Measurements from ENCODE around the gene PIN4.
"Not testable (repeated sequence)": the region's sequence is repeated elsewhere in the genome, so short reads cannot be mapped to it uniquely, and the experiment has no call there.

Gene PIN4

DNA sequence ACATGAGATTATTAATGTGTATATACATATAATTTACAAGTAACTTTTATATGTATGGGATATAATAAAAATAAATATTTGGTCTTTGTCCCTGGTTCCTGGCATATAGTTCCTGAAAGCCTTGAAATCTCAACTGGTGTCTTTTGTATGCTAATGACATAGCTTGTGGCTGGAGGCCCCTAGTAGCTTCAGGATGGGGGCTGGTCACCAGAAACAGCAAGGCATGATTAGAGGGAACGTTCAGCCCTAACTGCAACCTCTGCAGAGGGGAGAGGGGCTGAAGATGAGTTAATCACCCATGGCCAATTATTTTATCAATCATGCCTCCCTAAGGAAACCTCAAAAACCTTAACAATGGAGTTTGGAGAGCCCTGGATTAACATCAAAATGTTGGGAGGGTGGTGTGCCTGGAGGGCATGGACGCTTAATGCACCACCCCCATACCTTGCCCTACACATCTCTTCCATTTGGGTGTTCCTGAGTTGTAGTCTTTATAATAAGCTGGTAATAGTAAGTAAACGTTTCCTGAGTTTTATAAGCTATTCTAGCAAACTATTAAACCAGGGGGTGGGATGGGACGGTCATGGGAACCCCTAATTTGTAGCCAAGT lies 21.3 kb downstream of the PIN4 start:
- DNase-seq, result no peak
- ChIA-PET POLR2A (no interaction called here), CTCF (interaction anchor here (0.6 kb wide), 1 partner anchor 296 kb away, joined by 3 read pairs; no protein-coding TSS in a partner anchor)
- WGBS (ENCODE audit: insufficient coverage), result 67% methylated on average over 1 of the region's 4 CpGs
- Histone ChIP-seq H3K4me1 (ENCODE audit: control extremely low read depth in 1 of 4, control insufficient read depth in 4 of 4, insufficient read depth in 4 of 4, low read length in 3 of 4) (no peaks in the 10 kb centered on the region), H3K27me3 (replicated peaks in 2 of 5; ENCODE audit: control insufficient read depth in 4 of 5, insufficient read depth in 5 of 5, low read length in 4 of 5) (peaks cover 0 to under 1% (median 0%) of the 10 kb centered on the region in 5 experiments), H3K36me3 (ENCODE audit: control insufficient read depth in 4 of 4, insufficient read depth in 4 of 4, low read length in 3 of 4) (peaks cover 3 to 25% (median 7%) of the 10 kb centered on the region in 4 experiments), H3K9me3 (ENCODE audit: control extremely low read depth in 1 of 5, control insufficient read depth in 4 of 5, insufficient read depth in 2 of 5, low read depth in 1 of 5, low read length in 4 of 5) (no peaks in the 10 kb centered on the region), H3K4me3 (ENCODE audit: control insufficient read depth in 1 of 7, extremely low read depth in 1 of 7, insufficient read depth in 4 of 7, low read depth in 2 of 7, low read length in 6 of 7) (no peak overlapping the region), H3K27ac (ENCODE audit: insufficient read depth in 1 of 2, low read depth in 1 of 2, low read length in 2 of 2, poor library complexity in 1 of 2, severe bottlenecking in 2 of 2) (no peak overlapping the region)

DNA sequence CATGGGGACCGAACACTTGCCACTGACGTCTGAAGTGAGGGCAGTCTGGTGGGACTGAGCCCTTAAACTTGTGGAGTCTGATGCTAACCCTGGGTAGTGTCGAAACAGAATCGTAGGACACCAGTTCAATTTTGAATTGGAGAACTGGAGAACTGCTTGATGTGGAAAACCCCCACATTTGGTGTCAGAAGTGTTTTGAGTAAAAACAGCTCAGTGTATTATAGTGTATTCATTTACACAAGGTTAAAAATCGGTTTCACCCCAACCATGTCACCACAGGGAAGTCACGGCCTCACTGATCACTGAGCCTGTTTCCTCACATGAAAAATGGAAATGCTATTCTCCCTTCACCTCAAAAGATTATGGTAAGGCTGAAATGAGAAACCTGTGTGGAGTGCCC lies 21.9 kb downstream of the PIN4 start:
- no peak for DNase-seq
- WGBS (ENCODE audit: insufficient coverage), result 95% methylated on average over 3 of the region's 6 CpGs
- CTCF ChIA-PET, result no interaction called here

DNA sequence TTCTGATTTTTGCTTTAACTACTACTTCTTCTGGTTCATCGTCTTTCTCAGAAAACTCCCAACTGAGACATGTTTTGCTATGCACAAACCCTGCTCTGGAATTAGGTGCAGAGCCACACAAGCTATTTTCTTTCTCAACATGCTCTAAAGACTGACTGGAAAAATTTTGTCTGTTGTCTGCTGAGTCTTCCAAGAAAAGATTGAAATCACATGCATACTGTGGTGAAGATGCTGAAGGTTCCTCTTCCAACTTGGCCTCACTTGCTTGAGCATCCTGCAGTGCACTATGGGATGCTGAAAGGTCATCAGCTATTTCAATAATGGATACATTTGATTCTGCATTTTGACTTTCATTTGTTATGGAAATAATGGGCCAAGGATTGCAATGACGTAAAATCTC lies 24.1 kb downstream of the PIN4 start:
- POLR2A ChIA-PET, result no interaction called here
- Histone ChIP-seq H3K4me1 (ENCODE audit: control extremely low read depth in 1 of 4, control insufficient read depth in 4 of 4, insufficient read depth in 4 of 4, low read length in 3 of 4) (no peaks in the 10 kb centered on the region), H3K27ac (ENCODE audit: insufficient read depth in 1 of 2, low read depth in 1 of 2, low read length in 2 of 2, poor library complexity in 1 of 2, severe bottlenecking in 2 of 2) (no peak overlapping the region), H3K36me3 (ENCODE audit: control insufficient read depth in 4 of 4, insufficient read depth in 4 of 4, low read length in 3 of 4) (peaks cover 3 to 16% (median 9%) of the 10 kb centered on the region in 4 experiments), H3K9me3 (ENCODE audit: control extremely low read depth in 1 of 5, control insufficient read depth in 4 of 5, insufficient read depth in 2 of 5, low read depth in 1 of 5, low read length in 4 of 5) (no peaks in the 10 kb centered on the region), H3K27me3 (replicated peaks in 2 of 5; ENCODE audit: control insufficient read depth in 4 of 5, insufficient read depth in 5 of 5, low read length in 4 of 5) (peaks cover 0 to 2% (median 0%) of the 10 kb centered on the region in 5 experiments), H3K4me3 (ENCODE audit: control insufficient read depth in 1 of 7, extremely low read depth in 1 of 7, insufficient read depth in 4 of 7, low read depth in 2 of 7, low read length in 6 of 7) (no peak overlapping the region)
- CTCF ChIA-PET, result no interaction called here
- no peak for DNase-seq
- WGBS (ENCODE audit: insufficient coverage), result 100% methylated on average over 2 of the region's 2 CpGs

More for the DNA sequence above, 21.9 kb downstream of the PIN4 start:
- Histone ChIP-seq H3K4me3 (ENCODE audit: control insufficient read depth in 1 of 7, extremely low read depth in 1 of 7, insufficient read depth in 4 of 7, low read depth in 2 of 7, low read length in 6 of 7) (no peak overlapping the region), H3K27me3 (replicated peaks in 2 of 5; ENCODE audit: control insufficient read depth in 4 of 5, insufficient read depth in 5 of 5, low read length in 4 of 5) (peaks cover 0 to 2% (median 0%) of the 10 kb centered on the region in 5 experiments), H3K4me1 (ENCODE audit: control extremely low read depth in 1 of 4, control insufficient read depth in 4 of 4, insufficient read depth in 4 of 4, low read length in 3 of 4) (no peaks in the 10 kb centered on the region), H3K36me3 (ENCODE audit: control insufficient read depth in 4 of 4, insufficient read depth in 4 of 4, low read length in 3 of 4) (peaks cover 2 to 22% (median 7%) of the 10 kb centered on the region in 4 experiments), H3K27ac (ENCODE audit: insufficient read depth in 1 of 2, low read depth in 1 of 2, low read length in 2 of 2, poor library complexity in 1 of 2, severe bottlenecking in 2 of 2) (no peak overlapping the region), H3K9me3 (ENCODE audit: control extremely low read depth in 1 of 5, control insufficient read depth in 4 of 5, insufficient read depth in 2 of 5, low read depth in 1 of 5, low read length in 4 of 5) (no peaks in the 10 kb centered on the region)
- POLR2A ChIA-PET, result no interaction called here

DNA sequence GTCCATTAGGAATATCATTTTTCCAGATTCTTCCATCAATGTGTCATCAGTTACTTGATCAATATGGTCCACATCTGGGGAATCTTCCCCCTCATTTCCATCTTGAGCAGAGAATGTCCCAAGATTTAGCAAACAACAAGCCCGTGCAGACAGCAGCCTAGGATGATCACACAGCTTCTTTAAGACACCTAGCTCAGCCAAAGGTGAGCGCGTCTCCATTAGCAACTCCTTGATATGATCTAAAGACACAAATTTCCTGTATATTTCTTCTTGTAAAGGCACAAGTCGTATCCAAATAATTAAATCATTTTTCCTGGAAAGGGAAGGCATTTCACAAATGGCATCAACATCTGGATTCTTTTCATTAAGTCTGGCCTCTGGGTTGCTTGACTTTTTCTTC lies 25.8 kb downstream of the PIN4 start:
- WGBS (ENCODE audit: insufficient coverage), result 93% methylated on average over 4 of the region's 4 CpGs
- ChIA-PET POLR2A (no interaction called here), CTCF (no interaction called here)

DNA sequence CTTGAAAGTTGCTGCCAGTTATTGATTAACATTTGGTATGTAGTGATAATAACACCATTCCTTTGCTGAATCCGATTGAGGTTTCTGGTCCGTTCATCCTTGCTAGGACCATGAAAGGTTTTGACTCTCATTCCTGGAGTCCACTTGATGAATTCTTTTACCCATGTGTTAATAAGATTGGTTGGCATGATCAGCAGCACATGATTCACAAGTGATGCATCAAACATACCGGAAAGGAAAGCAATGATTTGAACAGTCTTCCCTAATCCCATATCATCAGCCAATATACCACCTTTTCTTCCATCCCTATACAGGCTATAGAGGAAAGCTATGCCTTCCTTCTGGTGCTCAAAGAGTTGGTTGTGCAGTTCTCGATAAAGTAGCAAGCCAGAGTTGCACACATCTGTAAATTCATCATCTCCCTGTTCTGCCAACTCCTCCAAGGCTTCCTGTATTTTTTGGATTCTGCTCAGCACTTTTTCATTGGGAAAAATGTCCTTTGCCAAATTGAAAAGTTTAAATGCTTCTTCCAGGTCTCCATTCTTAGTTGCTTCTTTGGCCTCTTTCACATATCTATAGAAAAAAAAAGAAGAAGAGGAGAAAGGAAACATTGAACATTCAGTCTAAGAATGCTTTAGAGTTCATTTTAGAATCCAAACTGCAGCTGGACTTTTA lies 26.7 kb downstream of the PIN4 start:
- Histone ChIP-seq H3K27ac (ENCODE audit: insufficient read depth in 1 of 2, low read depth in 1 of 2, low read length in 2 of 2, poor library complexity in 1 of 2, severe bottlenecking in 2 of 2) (no peak overlapping the region), H3K27me3 (replicated peaks in 2 of 5; ENCODE audit: control insufficient read depth in 4 of 5, insufficient read depth in 5 of 5, low read length in 4 of 5) (peaks cover 0 to 2% (median 0%) of the 10 kb centered on the region in 5 experiments), H3K4me1 (ENCODE audit: control extremely low read depth in 1 of 4, control insufficient read depth in 4 of 4, insufficient read depth in 4 of 4, low read length in 3 of 4) (no peaks in the 10 kb centered on the region), H3K36me3 (ENCODE audit: control insufficient read depth in 4 of 4, insufficient read depth in 4 of 4, low read length in 3 of 4) (peaks cover 3 to 14% (median 8%) of the 10 kb centered on the region in 4 experiments), H3K9me3 (ENCODE audit: control extremely low read depth in 1 of 5, control insufficient read depth in 4 of 5, insufficient read depth in 2 of 5, low read depth in 1 of 5, low read length in 4 of 5) (no peaks in the 10 kb centered on the region), H3K4me3 (ENCODE audit: control insufficient read depth in 1 of 7, extremely low read depth in 1 of 7, insufficient read depth in 4 of 7, low read depth in 2 of 7, low read length in 6 of 7) (no peak overlapping the region)
- WGBS (ENCODE audit: insufficient coverage), result 91% methylated on average over 3 of the region's 4 CpGs
- DNase-seq, result no peak
- CTCF ChIA-PET, result no interaction called here
- POLR2A ChIA-PET, result no interaction called here

More for the DNA sequence above, 25.8 kb downstream of the PIN4 start:
- Histone ChIP-seq H3K4me3 (ENCODE audit: control insufficient read depth in 1 of 7, extremely low read depth in 1 of 7, insufficient read depth in 4 of 7, low read depth in 2 of 7, low read length in 6 of 7) (no peak overlapping the region), H3K36me3 (ENCODE audit: control insufficient read depth in 4 of 4, insufficient read depth in 4 of 4, low read length in 3 of 4) (peaks cover 3 to 14% (median 8%) of the 10 kb centered on the region in 4 experiments), H3K9me3 (ENCODE audit: control extremely low read depth in 1 of 5, control insufficient read depth in 4 of 5, insufficient read depth in 2 of 5, low read depth in 1 of 5, low read length in 4 of 5) (no peaks in the 10 kb centered on the region), H3K27me3 (replicated peaks in 2 of 5; ENCODE audit: control insufficient read depth in 4 of 5, insufficient read depth in 5 of 5, low read length in 4 of 5) (peaks cover 0 to 2% (median 0%) of the 10 kb centered on the region in 5 experiments), H3K4me1 (ENCODE audit: control extremely low read depth in 1 of 4, control insufficient read depth in 4 of 4, insufficient read depth in 4 of 4, low read length in 3 of 4) (no peaks in the 10 kb centered on the region), H3K27ac (ENCODE audit: insufficient read depth in 1 of 2, low read depth in 1 of 2, low read length in 2 of 2, poor library complexity in 1 of 2, severe bottlenecking in 2 of 2) (no peak overlapping the region)
- DNase-seq, result no peak

DNA sequence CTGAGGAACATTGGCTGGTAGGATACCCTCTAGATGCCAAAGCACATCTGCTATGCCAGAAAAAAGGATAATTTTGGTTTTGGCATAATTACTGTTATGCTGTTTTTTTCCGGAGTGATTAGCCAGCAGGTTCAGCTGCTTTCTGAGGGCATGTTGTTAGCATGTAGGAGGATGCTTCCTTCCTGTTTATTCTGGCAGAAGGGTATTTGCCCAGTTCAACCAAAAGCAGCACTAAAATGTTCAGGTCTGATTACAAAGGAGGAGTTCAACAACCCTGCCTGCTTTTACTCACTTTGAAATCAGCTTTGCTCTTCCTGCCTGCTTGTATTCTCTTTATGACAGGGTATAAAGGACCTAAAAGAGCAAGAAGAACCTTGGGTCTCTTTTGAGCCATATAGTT lies 35.4 kb downstream of the PIN4 start:
- Histone ChIP-seq H3K4me3 (ENCODE audit: control insufficient read depth in 1 of 7, extremely low read depth in 1 of 7, insufficient read depth in 4 of 7, low read depth in 2 of 7, low read length in 6 of 7) (no peak overlapping the region), H3K36me3 (ENCODE audit: control insufficient read depth in 4 of 4, insufficient read depth in 4 of 4, low read length in 3 of 4) (peaks cover 0 to 3% (median 0%) of the 10 kb centered on the region in 4 experiments), H3K27ac (ENCODE audit: insufficient read depth in 1 of 2, low read depth in 1 of 2, low read length in 2 of 2, poor library complexity in 1 of 2, severe bottlenecking in 2 of 2) (no peak overlapping the region), H3K4me1 (ENCODE audit: control extremely low read depth in 1 of 4, control insufficient read depth in 4 of 4, insufficient read depth in 4 of 4, low read length in 3 of 4) (no peaks in the 10 kb centered on the region), H3K9me3 (ENCODE audit: control extremely low read depth in 1 of 5, control insufficient read depth in 4 of 5, insufficient read depth in 2 of 5, low read depth in 1 of 5, low read length in 4 of 5) (peaks cover 0 to 10% (median 4%) of the 10 kb centered on the region in 5 experiments), H3K27me3 (replicated peaks in 2 of 5; ENCODE audit: control insufficient read depth in 4 of 5, insufficient read depth in 5 of 5, low read length in 4 of 5) (peaks cover 0 to 2% (median 0%) of the 10 kb centered on the region in 5 experiments)
- DNase-seq, result no peak
- 89% methylated on average over 1 of the region's 1 CpG for WGBS (ENCODE audit: insufficient coverage)
- CTCF ChIA-PET, result no interaction called here
- POLR2A ChIA-PET, result no interaction called here

DNA sequence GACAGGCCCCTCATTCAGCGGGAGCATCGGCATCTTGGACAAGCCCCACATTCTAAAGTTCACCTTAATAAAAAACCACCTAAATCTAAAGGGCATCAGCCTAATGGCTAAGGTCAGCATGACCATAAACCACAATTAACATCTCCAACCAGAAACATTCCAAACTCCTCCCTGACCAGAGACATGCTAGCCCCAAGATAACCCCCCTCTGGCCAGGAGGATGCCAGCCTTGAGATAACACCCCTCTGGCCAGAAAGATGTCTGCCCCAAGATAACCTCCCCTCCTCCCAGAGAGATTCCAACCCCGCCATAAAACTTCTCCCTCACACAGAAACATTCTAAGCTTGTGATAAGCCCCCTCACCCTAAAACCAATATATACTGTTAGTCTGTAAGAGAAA lies 38.8 kb downstream of the PIN4 start:
- H3K27ac ChIP-seq (ENCODE audit: insufficient read depth in 1 of 2, low read depth in 1 of 2, low read length in 2 of 2, poor library complexity in 1 of 2, severe bottlenecking in 2 of 2); H3K4me1 ChIP-seq (ENCODE audit: control extremely low read depth in 1 of 4, control insufficient read depth in 4 of 4, insufficient read depth in 4 of 4, low read length in 3 of 4); H3K27me3 ChIP-seq (replicated peaks in 2 of 5; ENCODE audit: control insufficient read depth in 4 of 5, insufficient read depth in 5 of 5, low read length in 4 of 5); DNase-seq; CTCF ChIA-PET; H3K4me3 ChIP-seq (ENCODE audit: control insufficient read depth in 1 of 7, extremely low read depth in 1 of 7, insufficient read depth in 4 of 7, low read depth in 2 of 7, low read length in 6 of 7); POLR2A ChIA-PET; H3K36me3 ChIP-seq (ENCODE audit: control insufficient read depth in 4 of 4, insufficient read depth in 4 of 4, low read length in 3 of 4): not testable (repeated sequence)
- no CpG with 5 or more reads among the region's 3 CpGs for WGBS (ENCODE audit: insufficient coverage)
- peaks cover 0 to 11% (median 4%) of the 10 kb centered on the region in 5 experiments for H3K9me3 ChIP-seq (ENCODE audit: control extremely low read depth in 1 of 5, control insufficient read depth in 4 of 5, insufficient read depth in 2 of 5, low read depth in 1 of 5, low read length in 4 of 5)

All from common myeloid progenitor, CD34-positive (primary cell).